ENCODE measurements around the gene EFNA5. TPM values are rescaled to one million over a fixed set of nuclear protein-coding genes. Genes with fewer than 3 reads are reported as not detected.

EFNA5 gene
- total RNA-seq, 1 experiment from 2014 or later = 5.8 TPM

- no peak for DNase-seq (ENCODE audit: low read depth)
Measured at GRCh38 chr5:107430071-107430625, 240.6 kb downstream of the EFNA5 start.

GRCh38 chr5:107428303-107428813, 242.4 kb downstream of the EFNA5 start:
- DNase-seq (ENCODE audit: low read depth) = peak; percentile 31

- DNase-seq (ENCODE audit: low read depth) = no peak
Measured at GRCh38 chr5:107426872-107427271, 243.9 kb downstream of the EFNA5 start.

GRCh38 chr5:107426209-107426608, 244.5 kb downstream of the EFNA5 start:
- no peak for DNase-seq (ENCODE audit: low read depth)

- peak; percentile 88 for DNase-seq (ENCODE audit: low read depth)
Measured at GRCh38 chr5:107425541-107426031, 245.2 kb downstream of the EFNA5 start.

GRCh38 chr5:107424491-107424890, 246.2 kb downstream of the EFNA5 start:
- DNase-seq (ENCODE audit: low read depth) = no peak

- no peak for DNase-seq (ENCODE audit: low read depth)
Measured at GRCh38 chr5:107422494-107422893, 248.2 kb downstream of the EFNA5 start.

- no peak for DNase-seq (ENCODE audit: low read depth)
Measured at GRCh38 chr5:107419498-107419897, 251.2 kb downstream of the EFNA5 start.

- no peak for DNase-seq (ENCODE audit: low read depth)
Measured at GRCh38 chr5:107418902-107419301, 251.8 kb downstream of the EFNA5 start.

- no peak for DNase-seq (ENCODE audit: low read depth)
Measured at GRCh38 chr5:107418071-107418470, 252.7 kb downstream of the EFNA5 start.

- no peak for DNase-seq (ENCODE audit: low read depth)
Measured at GRCh38 chr5:107415762-107416161, 255.0 kb downstream of the EFNA5 start.

GRCh38 chr5:107414802-107415201, 255.9 kb downstream of the EFNA5 start:
- DNase-seq (ENCODE audit: low read depth) = no peak

- DNase-seq (ENCODE audit: low read depth) = no peak
Measured at GRCh38 chr5:107413754-107414153, 257.0 kb downstream of the EFNA5 start.

GRCh38 chr5:107408564-107408963, 262.2 kb downstream of the EFNA5 start:
- DNase-seq (ENCODE audit: low read depth) = no peak

GRCh38 chr5:107407713-107408298, 262.9 kb downstream of the EFNA5 start:
- DNase-seq (ENCODE audit: low read depth) = no peak

- no peak for DNase-seq (ENCODE audit: low read depth)
Measured at GRCh38 chr5:107404595-107405374, 266.0 kb downstream of the EFNA5 start.

GRCh38 chr5:107403228-107403953, 267.3 kb downstream of the EFNA5 start:
- no peak for DNase-seq (ENCODE audit: low read depth)

GRCh38 chr5:107402434-107403227, 268.1 kb downstream of the EFNA5 start:
- DNase-seq (ENCODE audit: low read depth) = no peak

- DNase-seq (ENCODE audit: low read depth) = no peak
Measured at GRCh38 chr5:107401470-107402122, 269.1 kb downstream of the EFNA5 start.

GRCh38 chr5:107400328-107400727, 270.4 kb downstream of the EFNA5 start:
- no peak for DNase-seq (ENCODE audit: low read depth)

- no peak for DNase-seq (ENCODE audit: low read depth)
Measured at GRCh38 chr5:107398703-107399102, 272.0 kb downstream of the EFNA5 start.

Measured in Daoy (cell line).